ENCODE data around the gene PACSIN2. TPM values are rescaled to one million over a fixed set of nuclear protein-coding genes. Genes with fewer than 3 reads are reported as not detected.
A peak's percentile ranks its signal among the peaks of the same experiment; 100 is the strongest.

PACSIN2 gene
- total RNA-seq, 2 experiments from 2014 or later, result 33.5 to 35.7 TPM

DNA sequence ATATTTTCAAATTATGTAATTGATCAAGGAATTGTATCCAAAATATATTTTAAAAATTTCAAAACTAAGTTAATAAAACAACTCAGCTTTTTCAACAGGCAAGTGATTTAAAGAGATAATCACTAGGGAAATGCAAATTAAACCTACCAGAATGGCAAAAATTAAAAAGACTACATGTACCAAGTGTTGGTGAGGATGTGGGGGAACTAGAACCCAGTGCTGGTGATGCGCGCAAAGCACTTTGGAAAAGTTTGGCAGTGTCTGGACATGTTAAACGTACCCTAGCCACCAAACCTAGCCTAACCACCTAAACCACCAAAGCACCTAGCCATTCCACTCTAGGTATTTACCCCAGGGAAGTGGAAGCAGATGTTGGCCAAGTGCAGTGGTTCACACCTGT, 22.9 kb downstream of the PACSIN2 start:
- ChIA-PET POLR2A (interaction anchor here (0.6 kb wide), 1 partner anchor 23 kb away, joined by 3 read pairs; the partner anchor contains the start of gene PACSIN2), CTCF (interaction anchor here (0.8 to 1.8 kb wide), 2 partner anchors 13 to 42 kb away, joined by 3 to 10 read pairs; no protein-coding TSS in a partner anchor)
- H3K4me3 Mint-ChIP-seq, result no peak overlapping the region
- H3K4me1 Mint-ChIP-seq (ENCODE audit: low read depth), result peaks cover 15% of the 10 kb centered on the region
- H3K27ac Mint-ChIP-seq, result no peak overlapping the region
- ATAC-seq (no peak), DNase-seq (no peak)
- intact Hi-C loops (cut with micrococcal nuclease), result no loop called here
- H3K36me3 Mint-ChIP-seq (ENCODE audit: low read depth), result peaks cover 11% of the 10 kb centered on the region
- no peaks in the 10 kb centered on the region for H3K27me3 Mint-ChIP-seq
- TF ChIP-seq, protein P1, sequence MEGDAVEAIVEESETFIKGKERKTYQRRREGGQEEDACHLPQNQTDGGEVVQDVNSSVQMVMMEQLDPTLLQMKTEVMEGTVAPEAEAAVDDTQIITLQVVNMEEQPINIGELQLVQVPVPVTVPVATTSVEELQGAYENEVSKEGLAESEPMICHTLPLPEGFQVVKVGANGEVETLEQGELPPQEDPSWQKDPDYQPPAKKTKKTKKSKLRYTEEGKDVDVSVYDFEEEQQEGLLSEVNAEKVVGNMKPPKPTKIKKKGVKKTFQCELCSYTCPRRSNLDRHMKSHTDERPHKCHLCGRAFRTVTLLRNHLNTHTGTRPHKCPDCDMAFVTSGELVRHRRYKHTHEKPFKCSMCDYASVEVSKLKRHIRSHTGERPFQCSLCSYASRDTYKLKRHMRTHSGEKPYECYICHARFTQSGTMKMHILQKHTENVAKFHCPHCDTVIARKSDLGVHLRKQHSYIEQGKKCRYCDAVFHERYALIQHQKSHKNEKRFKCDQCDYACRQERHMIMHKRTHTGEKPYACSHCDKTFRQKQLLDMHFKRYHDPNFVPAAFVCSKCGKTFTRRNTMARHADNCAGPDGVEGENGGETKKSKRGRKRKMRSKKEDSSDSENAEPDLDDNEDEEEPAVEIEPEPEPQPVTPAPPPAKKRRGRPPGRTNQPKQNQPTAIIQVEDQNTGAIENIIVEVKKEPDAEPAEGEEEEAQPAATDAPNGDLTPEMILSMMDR (IDR thresholded peaks at IDR 0.05), result no peak
- no peaks in the 10 kb centered on the region for H3K9me3 Mint-ChIP-seq

DNA sequence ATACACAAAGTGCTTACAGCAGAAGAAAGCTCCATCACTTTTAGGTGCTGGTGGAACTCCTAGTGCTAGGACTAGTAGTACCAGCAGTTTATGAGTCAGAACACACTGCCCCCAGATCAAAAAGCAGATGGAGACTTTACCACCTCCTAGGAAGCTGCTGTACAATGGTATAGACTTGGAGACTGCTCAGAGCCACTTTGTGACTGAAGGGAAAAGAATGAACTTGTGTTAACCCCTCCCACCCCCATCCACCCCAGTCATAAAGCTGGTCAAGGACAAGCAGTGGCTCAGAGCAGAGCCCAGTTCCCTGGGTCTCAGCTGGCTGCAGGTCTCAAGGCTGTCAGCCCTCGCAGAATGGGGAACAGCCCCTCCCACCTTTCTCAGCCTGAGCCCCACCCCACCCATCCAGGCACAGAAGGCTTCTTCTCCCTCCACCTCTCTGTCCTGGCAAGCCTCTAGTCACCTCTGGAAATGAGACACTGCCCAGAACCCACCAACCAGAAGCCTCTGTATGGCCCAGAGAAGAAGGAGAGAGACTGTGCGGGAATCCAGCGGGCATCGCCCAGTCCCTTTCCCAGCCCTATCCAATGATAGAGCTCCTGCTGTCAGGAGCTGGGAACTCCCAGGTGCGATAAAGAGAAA, 23.8 kb downstream of the PACSIN2 start:
- Mint-ChIP-seq H3K27me3 (no peaks in the 10 kb centered on the region), H3K4me3 (no peak overlapping the region), H3K36me3 (ENCODE audit: low read depth) (peaks cover 11% of the 10 kb centered on the region), H3K9me3 (no peaks in the 10 kb centered on the region), H3K4me1 (ENCODE audit: low read depth) (peaks cover 18% of the 10 kb centered on the region), H3K27ac (no peak overlapping the region)
- ATAC-seq (peak; percentile 47), DNase-seq (no peak)
- intact Hi-C loops (cut with micrococcal nuclease), result no loop called here
- ChIA-PET POLR2A (interaction anchor here (1.2 kb wide), 1 partner anchor 9 kb away, joined by 5 read pairs; no protein-coding TSS in a partner anchor), CTCF (interaction anchor here (0.8 to 1.8 kb wide), 5 partner anchors 9 to 124 kb away, joined by 3 to 10 read pairs (median 4); no protein-coding TSS in a partner anchor)
- TF ChIP-seq, protein P1 (IDR thresholded peaks at IDR 0.05), result no peak

DNA sequence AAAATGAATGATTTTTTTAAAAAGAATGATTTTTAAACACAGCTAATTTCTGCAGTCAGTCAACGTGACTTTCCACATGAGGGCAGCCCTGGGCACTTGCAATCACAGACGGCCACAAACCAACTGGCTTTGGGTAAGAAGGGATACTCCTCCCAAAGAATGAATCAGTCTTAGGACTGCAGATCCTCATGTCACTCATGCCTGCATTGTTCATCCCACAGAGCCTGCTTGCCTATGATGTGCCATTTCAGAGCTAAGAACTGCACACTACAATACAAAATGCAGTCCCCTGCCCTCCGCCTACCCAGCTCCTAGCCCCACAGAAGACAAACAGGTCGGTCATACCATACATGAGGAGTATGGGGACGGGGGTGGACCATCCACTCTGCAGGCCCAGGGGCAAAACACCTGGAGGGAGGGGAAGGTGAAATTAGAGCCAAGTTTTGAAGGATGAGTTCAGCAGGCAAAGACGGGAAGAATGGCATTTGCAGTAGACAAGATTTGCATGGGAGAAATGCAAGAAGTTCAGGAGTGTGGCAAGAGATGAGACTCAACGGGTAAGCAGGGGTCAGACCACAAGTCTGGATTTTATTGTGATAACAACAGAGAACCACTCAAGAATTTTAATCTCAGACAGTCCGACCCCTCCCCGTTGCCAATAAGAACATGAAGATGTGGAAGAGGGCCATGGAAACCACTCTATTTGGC, 24.7 kb downstream of the PACSIN2 start:
- H3K4me1 Mint-ChIP-seq (ENCODE audit: low read depth), result peaks cover 23% of the 10 kb centered on the region
- intact Hi-C loops (cut with micrococcal nuclease), result no loop called here
- H3K9me3 Mint-ChIP-seq, result no peaks in the 10 kb centered on the region
- H3K36me3 Mint-ChIP-seq (ENCODE audit: low read depth), result peaks cover 11% of the 10 kb centered on the region
- TF ChIP-seq, protein P1 (IDR thresholded peaks at IDR 0.05), result no peak
- DNase-seq, result no peak
- ChIA-PET POLR2A (interaction anchor here (1.2 kb wide), 1 partner anchor 10 kb away, joined by 5 read pairs; no protein-coding TSS in a partner anchor), CTCF (interaction anchor here (0.9 to 1.8 kb wide), 4 partner anchors 10 to 123 kb away, joined by 3 to 10 read pairs (median 4); no protein-coding TSS in a partner anchor)
- no peak for ATAC-seq
- no peak overlapping the region for H3K27ac Mint-ChIP-seq
- H3K4me3 Mint-ChIP-seq, result no peak overlapping the region
- no peaks in the 10 kb centered on the region for H3K27me3 Mint-ChIP-seq

DNA sequence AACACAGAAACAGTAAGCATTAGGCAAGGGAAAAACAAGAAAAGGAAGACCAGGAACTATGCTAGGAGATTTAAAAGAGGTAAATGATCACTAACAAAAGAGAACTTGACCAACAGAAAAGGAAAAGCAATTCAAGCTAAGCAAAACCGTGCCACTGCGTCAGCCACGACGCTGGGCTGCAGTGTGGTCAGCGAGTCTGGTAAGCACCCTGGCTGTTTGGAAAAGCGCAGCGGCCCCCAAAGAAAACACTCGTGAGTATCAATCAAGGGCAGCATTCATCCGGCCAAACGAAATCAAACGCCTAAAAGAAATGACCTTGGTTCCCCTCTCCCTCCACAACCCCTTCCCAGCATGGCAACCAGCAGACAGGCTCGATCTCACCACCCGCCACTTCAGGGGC, 28.8 kb downstream of the PACSIN2 start:
- no peaks in the 10 kb centered on the region for H3K27me3 Mint-ChIP-seq
- no peak overlapping the region for H3K27ac Mint-ChIP-seq
- no peaks in the 10 kb centered on the region for H3K36me3 Mint-ChIP-seq (ENCODE audit: low read depth)
- no peak for DNase-seq
- H3K4me3 Mint-ChIP-seq, result no peak overlapping the region
- intact Hi-C loops (cut with micrococcal nuclease), result no loop called here
- H3K4me1 Mint-ChIP-seq (ENCODE audit: low read depth), result peaks cover 22% of the 10 kb centered on the region
- TF ChIP-seq, protein P1 (IDR thresholded peaks at IDR 0.05), result no peak
- ATAC-seq, result no peak
- POLR2A ChIA-PET, result no interaction called here
- no peaks in the 10 kb centered on the region for H3K9me3 Mint-ChIP-seq
- CTCF ChIA-PET, result no interaction called here

DNA sequence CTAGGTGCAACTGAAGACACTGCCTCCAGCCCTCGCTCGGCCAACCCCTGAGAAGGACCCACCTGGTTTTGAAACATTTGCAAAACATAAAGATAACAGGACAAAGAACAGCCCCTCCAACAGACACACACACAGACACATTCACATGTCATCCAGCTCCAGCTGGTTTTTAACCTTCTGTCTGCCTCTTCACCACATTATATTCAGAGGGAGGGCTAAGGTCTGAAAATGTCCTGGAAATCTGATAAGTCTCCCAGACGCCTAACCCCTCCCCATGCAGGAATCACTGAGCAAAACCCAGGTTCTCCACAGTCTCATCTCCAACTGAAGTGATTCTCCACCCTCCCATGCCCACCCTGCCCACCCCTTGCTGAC, 29.4 kb downstream of the PACSIN2 start:
- Mint-ChIP-seq H3K4me3 (no peak overlapping the region), H3K27ac (no peak overlapping the region), H3K4me1 (ENCODE audit: low read depth) (peaks cover 17% of the 10 kb centered on the region), H3K9me3 (no peaks in the 10 kb centered on the region), H3K36me3 (ENCODE audit: low read depth) (no peaks in the 10 kb centered on the region), H3K27me3 (no peaks in the 10 kb centered on the region)
- intact Hi-C loops (cut with micrococcal nuclease), result no loop called here
- ChIA-PET POLR2A (interaction anchor here (1.3 kb wide), 1 partner anchor 30 kb away, joined by 3 read pairs; the partner anchor contains the start of gene PACSIN2), CTCF (no interaction called here)
- TF ChIP-seq, protein P1 (IDR thresholded peaks at IDR 0.05), result no peak
- ATAC-seq (no peak), DNase-seq (no peak)
